ENCODE measurements around the gene F2R.

- TF ChIP-seq CTCF (IDR thresholded peaks at IDR 0.05) (no peak), EZH2phosphoT487 (IDR thresholded peaks at IDR 0.05) (no peak), EZH2 (IDR thresholded peaks at IDR 0.05) (no peak)
These were observed 20.6 kb upstream of the F2R start for GRCh38 chr5:76695346-76695745.
